Measurements from ENCODE around the gene PRKCH. TPM values are rescaled to one million over a fixed set of nuclear protein-coding genes. Genes with fewer than 3 reads are reported as not detected.

Gene PRKCH
- total RNA-seq, 2 experiments from 2014 or later: 193 to 194 TPM

- POLR2A ChIA-PET: interaction anchor here (0.9 to 1.1 kb wide), 2 partner anchors 17 to 18 kb away, joined by 3 read pairs; no protein-coding TSS in a partner anchor
- intact Hi-C loops (cut with micrococcal nuclease): no loop called here
- no peak for DNase-seq
- CTCF ChIA-PET: interaction anchor here (1.3 to 2.2 kb wide), 3 partner anchors 12 to 342 kb away, joined by 3 to 13 read pairs (median 4); no protein-coding TSS in a partner anchor
- TF ChIP-seq CTCF (IDR thresholded peaks at IDR 0.05): no peak
- H3K9me3 Mint-ChIP-seq: no peaks in the 10 kb centered on the region
- H3K27ac Mint-ChIP-seq: peak overlapping the region; percentile 75
- H3K36me3 Mint-ChIP-seq (ENCODE audit: low read depth): peaks cover 55% of the 10 kb centered on the region
- peaks cover 56% of the 10 kb centered on the region for H3K4me1 Mint-ChIP-seq (ENCODE audit: low read depth)
- no peak for ATAC-seq
- H3K4me3 Mint-ChIP-seq: no peak overlapping the region
- H3K27me3 Mint-ChIP-seq: no peaks in the 10 kb centered on the region
Measured at GRCh38 chr14:61495809-61496208, 174.4 kb downstream of the PRKCH start.

DNA sequence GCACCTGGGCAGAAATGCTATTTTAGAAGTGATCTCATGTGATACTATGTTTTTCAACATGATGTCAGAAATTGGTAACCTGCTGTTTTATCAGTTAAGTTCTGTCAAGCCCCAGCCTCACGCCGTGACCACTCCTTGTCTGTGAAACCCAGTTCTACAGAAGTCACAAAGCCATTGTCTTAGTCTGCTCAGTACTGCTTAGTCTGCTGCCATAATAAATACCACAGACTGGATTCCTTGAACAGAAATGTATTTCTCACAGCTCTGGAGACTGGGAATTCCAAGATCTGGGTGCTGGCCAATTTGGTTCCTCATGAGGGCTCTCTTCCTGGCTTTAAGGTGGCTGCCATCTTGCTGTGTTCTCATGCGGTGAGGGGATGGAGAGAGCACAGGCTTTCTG lies 176.9 kb downstream of the PRKCH start:
- Mint-ChIP-seq H3K27ac (peak overlapping the region; percentile 100), H3K27me3 (no peaks in the 10 kb centered on the region), H3K9me3 (no peaks in the 10 kb centered on the region), H3K4me3 (no peak overlapping the region), H3K4me1 (ENCODE audit: low read depth) (peaks cover 80% of the 10 kb centered on the region), H3K36me3 (ENCODE audit: low read depth) (peaks cover 67% of the 10 kb centered on the region)
- ChIA-PET CTCF (interaction anchor here (8.8 kb wide), 1 partner anchor 21 kb away, joined by 94 read pairs; no protein-coding TSS in a partner anchor), POLR2A (interaction anchor here (8.6 kb wide), 1 partner anchor 20 kb away, joined by 100 read pairs; no protein-coding TSS in a partner anchor)
- TF ChIP-seq CTCF (IDR thresholded peaks at IDR 0.05): no peak
- ATAC-seq (no peak), DNase-seq (no peak)
- intact Hi-C loops (cut with micrococcal nuclease): no loop called here

- TF ChIP-seq CTCF (IDR thresholded peaks at IDR 0.05): no peak
- peaks cover 85% of the 10 kb centered on the region for H3K4me1 Mint-ChIP-seq (ENCODE audit: low read depth)
- H3K36me3 Mint-ChIP-seq (ENCODE audit: low read depth): peaks cover 71% of the 10 kb centered on the region
- H3K27ac Mint-ChIP-seq: peak overlapping the region; percentile 100
- DNase-seq (no peak), ATAC-seq (no peak)
- intact Hi-C loops (cut with micrococcal nuclease): no loop called here
- POLR2A ChIA-PET: interaction anchor here (8.6 kb wide), 1 partner anchor 21 kb away, joined by 100 read pairs; no protein-coding TSS in a partner anchor
- CTCF ChIA-PET: interaction anchor here (1.5 to 8.8 kb wide), 2 partner anchors 14 to 22 kb away, joined by 3 to 94 read pairs; no protein-coding TSS in a partner anchor
- no peak overlapping the region for H3K4me3 Mint-ChIP-seq
- H3K27me3 Mint-ChIP-seq: no peaks in the 10 kb centered on the region
- no peaks in the 10 kb centered on the region for H3K9me3 Mint-ChIP-seq
Measured at GRCh38 chr14:61498811-61499210, 177.4 kb downstream of the PRKCH start.

- POLR2A ChIA-PET: interaction anchor here (1.0 to 8.6 kb wide), 3 partner anchors 9 to 22 kb away, joined by 3 to 100 read pairs (median 12); no protein-coding TSS in a partner anchor
- H3K4me3 Mint-ChIP-seq: no peak overlapping the region
Measured at GRCh38 chr14:61499991-61500390, 178.6 kb downstream of the PRKCH start.

More at GRCh38 chr14:61499991-61500390, 178.6 kb downstream of the PRKCH start:
- Mint-ChIP-seq H3K27ac (peak overlapping the region; percentile 100), H3K9me3 (peaks cover 3% of the 10 kb centered on the region), H3K4me1 (ENCODE audit: low read depth) (peaks cover 89% of the 10 kb centered on the region), H3K27me3 (no peaks in the 10 kb centered on the region), H3K36me3 (ENCODE audit: low read depth) (peaks cover 76% of the 10 kb centered on the region)
- DNase-seq (no peak), ATAC-seq (no peak)
- CTCF ChIA-PET: interaction anchor here (1.3 to 8.8 kb wide), 3 partner anchors 9 to 23 kb away, joined by 3 to 94 read pairs (median 3); no protein-coding TSS in a partner anchor
- intact Hi-C loops (cut with micrococcal nuclease): loop anchor here (10.0 kb wide), 1 partner anchor 95 kb away; no protein-coding TSS in a partner anchor
- TF ChIP-seq CTCF (IDR thresholded peaks at IDR 0.05): no peak

All from activated CD8-positive, alpha-beta T cell treated with anti-CD3 and anti-CD28 coated beads for 36 hours (primary cell).